ENCODE results near the gene OVOL1. TPM values are rescaled to one million over a fixed set of nuclear protein-coding genes. Genes with fewer than 3 reads are reported as not detected.

Gene OVOL1
- total RNA-seq, 2 experiments from 2014 or later, result not detected

DNA sequence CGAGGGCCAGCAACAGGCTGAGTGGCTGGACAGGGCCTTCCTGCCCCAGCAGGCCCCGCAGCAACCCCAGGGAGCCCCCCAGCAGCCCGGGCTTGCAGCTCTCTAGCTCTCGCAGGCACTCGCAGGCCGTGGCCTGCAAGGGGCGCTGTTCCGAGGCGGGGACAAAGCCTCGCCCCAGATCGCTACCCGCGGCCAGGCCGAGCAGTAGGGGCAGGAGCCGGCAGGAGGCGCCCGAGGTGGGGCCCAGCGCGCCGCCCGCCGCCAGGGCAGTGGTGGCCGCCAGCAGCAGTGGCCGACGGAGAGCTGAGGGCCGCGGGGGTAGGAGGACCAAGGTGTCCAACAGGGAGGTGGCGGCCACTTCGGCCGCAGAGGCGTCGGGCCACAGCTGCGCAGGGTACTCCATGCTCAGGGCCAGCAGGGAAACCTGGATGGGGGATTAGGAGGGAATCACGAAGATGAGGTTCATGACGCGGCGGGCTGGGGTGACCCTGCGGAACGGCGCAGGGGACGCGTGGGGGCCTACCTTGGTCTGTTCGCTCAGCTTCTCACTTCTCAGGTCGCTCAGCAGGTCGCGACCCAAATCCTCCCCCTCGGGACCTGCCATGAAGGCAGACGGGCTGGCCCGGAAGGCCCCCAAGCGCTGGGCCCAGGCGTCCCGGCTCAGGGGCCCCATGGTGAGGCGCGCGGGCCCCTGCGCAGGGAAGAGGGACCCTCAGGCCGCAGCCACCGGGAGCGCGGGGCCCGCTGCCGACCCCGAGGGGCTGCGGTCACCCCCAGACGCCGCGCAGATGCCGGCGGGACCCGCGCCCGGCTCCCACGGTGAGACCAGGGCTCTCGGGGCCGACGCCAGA, 6.7 kb upstream of the OVOL1 start:
- Histone ChIP-seq H3K36me3 (ENCODE audit: insufficient read depth, low read length) (peaks cover 3% of the 10 kb centered on the region; the same call in 1 of the 2 replicates), H3K4me1 (ENCODE audit: insufficient read depth, low read length, poor library complexity, severe bottlenecking) (peaks cover 6% of the 10 kb centered on the region), H3K9me2 (ENCODE audit: insufficient read depth, low read length) (no peaks in the 10 kb centered on the region), H3K79me2 (ENCODE audit: insufficient read depth, low read depth, low read length) (no peaks in the 10 kb centered on the region), H2AFZ (ENCODE audit: low read length) (peak overlapping the region; percentile 50), H3K27ac (ENCODE audit: low read depth, low read length, poor library complexity, severe bottlenecking) (peak overlapping the region; percentile 23), H3K4me2 (ENCODE audit: low read length) (peak overlapping the region; percentile 81), H3K4me3 (ENCODE audit: low read depth, low read length, poor library complexity, severe bottlenecking) (peak overlapping the region; percentile 80), H4K20me1 (ENCODE audit: insufficient read depth, low read length) (peaks cover 5% of the 10 kb centered on the region; the same call in 1 of the 2 replicates), H3K9me3 (ENCODE audit: low read length) (no peaks in the 10 kb centered on the region)
- ChIA-PET CTCF (ENCODE audit: unreplicated experiment) (interaction anchor here (0.6 to 1.1 kb wide), 6 partner anchors 12 to 309 kb away, joined by 3 to 4 read pairs (median 3); partner anchors contain the start of genes CCDC85B and KAT5), POLR2A (interaction anchor here (0.8 to 1.1 kb wide), 2 partner anchors 19 to 110 kb away, joined by 3 to 6 read pairs; partner anchors contain the start of gene CCDC85B)
- peak; percentile 88 for DNase-seq (ENCODE audit: low spot score)
- TF ChIP-seq, protein P1, sequence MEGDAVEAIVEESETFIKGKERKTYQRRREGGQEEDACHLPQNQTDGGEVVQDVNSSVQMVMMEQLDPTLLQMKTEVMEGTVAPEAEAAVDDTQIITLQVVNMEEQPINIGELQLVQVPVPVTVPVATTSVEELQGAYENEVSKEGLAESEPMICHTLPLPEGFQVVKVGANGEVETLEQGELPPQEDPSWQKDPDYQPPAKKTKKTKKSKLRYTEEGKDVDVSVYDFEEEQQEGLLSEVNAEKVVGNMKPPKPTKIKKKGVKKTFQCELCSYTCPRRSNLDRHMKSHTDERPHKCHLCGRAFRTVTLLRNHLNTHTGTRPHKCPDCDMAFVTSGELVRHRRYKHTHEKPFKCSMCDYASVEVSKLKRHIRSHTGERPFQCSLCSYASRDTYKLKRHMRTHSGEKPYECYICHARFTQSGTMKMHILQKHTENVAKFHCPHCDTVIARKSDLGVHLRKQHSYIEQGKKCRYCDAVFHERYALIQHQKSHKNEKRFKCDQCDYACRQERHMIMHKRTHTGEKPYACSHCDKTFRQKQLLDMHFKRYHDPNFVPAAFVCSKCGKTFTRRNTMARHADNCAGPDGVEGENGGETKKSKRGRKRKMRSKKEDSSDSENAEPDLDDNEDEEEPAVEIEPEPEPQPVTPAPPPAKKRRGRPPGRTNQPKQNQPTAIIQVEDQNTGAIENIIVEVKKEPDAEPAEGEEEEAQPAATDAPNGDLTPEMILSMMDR (conservative IDR thresholded peaks at IDR 0.05; ENCODE audit: low read length), result peak; percentile 94
- TF ChIP-seq EZH2phosphoT487 (IDR thresholded peaks at IDR 0.05; ENCODE audit: borderline replicate concordance, low read depth, low read length), result no peak
- intact Hi-C loops (cut with micrococcal nuclease; ENCODE audit: unreplicated experiment), result loop anchor here (1.0 to 2.0 kb wide), 4 partner anchors 22 to 209 kb away; no protein-coding TSS in a partner anchor
- BruUV-seq (replicated peaks), result no TSS peak

DNA sequence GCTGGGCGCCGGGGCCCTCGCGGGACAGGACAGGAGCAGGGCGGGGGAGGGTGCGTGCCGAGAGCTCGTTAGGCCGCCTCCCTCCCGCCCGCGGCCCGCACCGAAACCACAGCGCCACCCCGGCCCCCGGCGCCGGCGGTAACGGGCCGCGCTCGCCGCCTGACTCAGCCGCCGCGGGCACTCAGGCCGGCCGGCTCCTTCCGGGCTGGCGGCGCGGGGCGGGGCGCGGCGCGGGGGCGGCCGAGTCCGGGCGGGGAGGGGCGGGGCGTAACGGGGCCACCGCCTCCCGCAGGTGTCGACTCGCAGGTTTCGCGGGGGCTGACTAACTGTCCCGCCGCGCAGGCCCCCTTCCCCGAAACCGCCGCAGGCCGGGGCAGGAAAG, 6.1 kb upstream of the OVOL1 start, which contains the start of gene AP5B1:
TSS of gene AP5B1 (minus strand) at position 207 of the 382 bp plus-strand sequence. CDS start 385 bp downstream, outside the sequence.
- ChIA-PET CTCF (ENCODE audit: unreplicated experiment) (interaction anchor here (0.6 to 0.7 kb wide), 2 partner anchors 68 to 103 kb away, joined by 3 to 4 read pairs; partner anchors contain the start of gene KAT5), POLR2A (interaction anchor here (1.1 kb wide), 1 partner anchor 110 kb away, joined by 6 read pairs; the partner anchor contains the start of gene CCDC85B)
- intact Hi-C loops (cut with micrococcal nuclease; ENCODE audit: unreplicated experiment), result loop anchor here (1.0 to 2.0 kb wide), 4 partner anchors 22 to 208 kb away; no protein-coding TSS in a partner anchor
- BruUV-seq (replicated peaks), result no TSS peak
- no peaks in the 10 kb centered on the region for H3K9me3 ChIP-seq (ENCODE audit: low read length)
- peak within 1 kb of the TSS; percentile 50 for H2AFZ ChIP-seq (ENCODE audit: low read length)
- peaks cover 6% of the 10 kb centered on the region for H3K4me1 ChIP-seq (ENCODE audit: insufficient read depth, low read length, poor library complexity, severe bottlenecking)
- no peaks in the 10 kb centered on the region for H3K79me2 ChIP-seq (ENCODE audit: insufficient read depth, low read depth, low read length)
- peaks cover 5% of the 10 kb centered on the region; the same call in 1 of the 2 replicates for H4K20me1 ChIP-seq (ENCODE audit: insufficient read depth, low read length)
- TF ChIP-seq, protein P1 (conservative IDR thresholded peaks at IDR 0.05; ENCODE audit: low read length), result no peak
- no peak for TF ChIP-seq EZH2phosphoT487 (IDR thresholded peaks at IDR 0.05; ENCODE audit: borderline replicate concordance, low read depth, low read length)
- DNase-seq (ENCODE audit: low spot score), result peak; percentile 75
- H3K9me2 ChIP-seq (ENCODE audit: insufficient read depth, low read length), result no peaks in the 10 kb centered on the region
- H3K4me3 ChIP-seq (ENCODE audit: low read depth, low read length, poor library complexity, severe bottlenecking), result peak within 1 kb of the TSS; percentile 80
- H3K36me3 ChIP-seq (ENCODE audit: insufficient read depth, low read length), result peaks cover 3% of the 10 kb centered on the region; the same call in 1 of the 2 replicates
- peak within 1 kb of the TSS; percentile 81 for H3K4me2 ChIP-seq (ENCODE audit: low read length)
- peak within 1 kb of the TSS; percentile 23 for H3K27ac ChIP-seq (ENCODE audit: low read depth, low read length, poor library complexity, severe bottlenecking)

All from OCI-LY7 (cell line).